GM18517 (cell line): Measurements from ENCODE around the gene AQR.

Experiments
- ATAC-seq: cut with Tn5 transposase; IDR thresholded peaks from one replicate; pipeline ENCODE4 v1.9.1; 2021; ENCODE audit warnings: mild to moderate bottlenecking, moderate library complexity; ENCODE audit not compliant: unreplicated experiment

The AQR gene

GRCh38 chr15:34969340-34970097, at the start of gene AQR:
Gene AQR (minus strand): TSS chr15:34969742. CDS start chr15:34969613, 129 bp downstream.
- ATAC-seq = peak; percentile 97

GRCh38 chr15:35014241-35014640, 44.7 kb upstream of the AQR start:
- ATAC-seq = no peak

GRCh38 chr15:35013370-35013769, 43.8 kb upstream of the AQR start:
- ATAC-seq = no peak

- ATAC-seq = no peak
These were observed 37.9 kb upstream of the AQR start for GRCh38 chr15:35007397-35007796.

GRCh38 chr15:35005933-35006332, 36.4 kb upstream of the AQR start:
- no peak for ATAC-seq

GRCh38 chr15:35003928-35004327, 34.4 kb upstream of the AQR start:
- no peak for ATAC-seq

GRCh38 chr15:35000511-35000910, 31.0 kb upstream of the AQR start:
- no peak for ATAC-seq

GRCh38 chr15:34999906-35000305, 30.4 kb upstream of the AQR start:
- no peak for ATAC-seq

- ATAC-seq = no peak
These were observed 25.4 kb upstream of the AQR start for GRCh38 chr15:34994925-34995324.

GRCh38 chr15:34993877-34994276, 24.3 kb upstream of the AQR start:
- ATAC-seq = peak; percentile 94

- no peak for ATAC-seq
These were observed 23.9 kb upstream of the AQR start for GRCh38 chr15:34993412-34993811.

- peak; percentile 77 for ATAC-seq
These were observed 18.7 kb upstream of the AQR start, which contains the start of gene ZNF770 for GRCh38 chr15:34988027-34988902. Gene ZNF770 (minus strand): TSS chr15:34988287. CDS start chr15:34983434, 4,853 bp downstream.

- ATAC-seq = no peak
These were observed 18.1 kb upstream of the AQR start for GRCh38 chr15:34987609-34988026.

- ATAC-seq = no peak
These were observed 17.4 kb upstream of the AQR start for GRCh38 chr15:34986771-34987480.

- ATAC-seq = no peak
These were observed 16.8 kb upstream of the AQR start for GRCh38 chr15:34986326-34986725.

- ATAC-seq = no peak
These were observed 15.5 kb upstream of the AQR start for GRCh38 chr15:34984889-34985630.

- no peak for ATAC-seq
These were observed 7.2 kb upstream of the AQR start for GRCh38 chr15:34976743-34977142.

GRCh38 chr15:34976073-34976472, 6.5 kb upstream of the AQR start:
- no peak for ATAC-seq

GRCh38 chr15:34973512-34973911, 4.0 kb upstream of the AQR start:
- ATAC-seq = no peak

- ATAC-seq = peak; percentile 6
These were observed 629 bp upstream of the AQR start for GRCh38 chr15:34970098-34970643.
